SJSA1 (cell line): Measurements from ENCODE around the gene PAFAH1B1. TPM values are rescaled to one million over a fixed set of nuclear protein-coding genes. Genes with fewer than 3 reads are reported as not detected.
"Not testable (repeated sequence)": the region's sequence is repeated elsewhere in the genome, so short reads cannot be mapped to it uniquely, and the experiment has no call there.

Experiments used
- DNase-seq, 2 experiments: peaks; one replicate each; pipeline ENCODE4 v3.0.0-alpha.2; 2015 to 2020; ENCODE audit warnings: low spot score in 2 of 2, low read depth in 1 of 2
- H3K27ac ChIP-seq: fragments of 250-450 bp; sonication (Bioruptor Pico); 2 replicates; pipeline ENCODE4 v1.5.1; 2020; ENCODE audit warnings: mild to moderate bottlenecking, moderate library complexity
- H3K27me3 ChIP-seq: fragments of 250-450 bp; sonication (Bioruptor Pico); replicated peaks from 2 replicates; pipeline ENCODE4 v1.5.1; 2020; ENCODE audit warnings: mild to moderate bottlenecking, moderate library complexity
- H3K36me3 ChIP-seq: fragments of 250-450 bp; sonication (Bioruptor Pico); 2 replicates; pipeline ENCODE4 v1.5.1; 2020; ENCODE audit warnings: mild to moderate bottlenecking
- H3K4me1 ChIP-seq: fragments of 250-450 bp; sonication (Bioruptor Pico); replicated peaks from 2 replicates; pipeline ENCODE4 v1.6.1; 2021; ENCODE audit warnings: mild to moderate bottlenecking
- H3K4me3 ChIP-seq: fragments of 250-450 bp; sonication (Bioruptor Pico); 2 replicates; pipeline ENCODE4 v1.5.1; 2020; ENCODE audit warnings: mild to moderate bottlenecking
- H3K9me3 ChIP-seq: fragments of 250-450 bp; sonication (Bioruptor Pico); replicated peaks from 2 replicates; pipeline ENCODE4 v1.5.1; 2020; ENCODE audit warnings: mild to moderate bottlenecking
- total RNA-seq: library from RNA; depleted of rRNA; stranded (reverse); fragments of >200 nt; shearing (Covaris generic); gene quantifications from 2 replicates; pipeline ENCODE4 v1.2.3, GENCODE V29; 2014; rRNA removed

The PAFAH1B1 gene
- total RNA-seq, result 56.1 and 87.2 TPM in 2 replicates

- H3K36me3 ChIP-seq, result peaks cover 11% of the 10 kb centered on the region
- peak within 1 kb of the TSS; percentile 87 for H3K4me3 ChIP-seq
- peak within 1 kb of the TSS; percentile 97 for H3K27ac ChIP-seq
- DNase-seq, result peak; percentile 93 to 95
- peaks cover 19% of the 10 kb centered on the region for H3K4me1 ChIP-seq
- no peaks in the 10 kb centered on the region for H3K27me3 ChIP-seq
- H3K9me3 ChIP-seq, result no peaks in the 10 kb centered on the region
Observed at GRCh38 chr17:2592971-2593820, at the start of gene PAFAH1B1. Gene PAFAH1B1, plus strand, starts transcription at chr17:2593654. Its CDS starts 44,635 bp downstream, at chr17:2638289.

- Histone ChIP-seq H3K4me1 (no peaks in the 10 kb centered on the region), H3K4me3 (no peak overlapping the region), H3K36me3 (no peaks in the 10 kb centered on the region), H3K27ac (no peak overlapping the region), H3K27me3 (no peaks in the 10 kb centered on the region), H3K9me3 (no peaks in the 10 kb centered on the region)
- DNase-seq, result no peak
Observed at GRCh38 chr17:2545393-2545792, 48.1 kb upstream of the PAFAH1B1 start.

- H3K4me3 ChIP-seq, result no peak overlapping the region
- no peak overlapping the region for H3K27ac ChIP-seq
- H3K9me3 ChIP-seq, result no peaks in the 10 kb centered on the region
- no peaks in the 10 kb centered on the region for H3K27me3 ChIP-seq
- H3K4me1 ChIP-seq, result no peaks in the 10 kb centered on the region
- no peak for DNase-seq
- H3K36me3 ChIP-seq, result no peaks in the 10 kb centered on the region
Observed at GRCh38 chr17:2547176-2547575, 46.3 kb upstream of the PAFAH1B1 start.

- not testable (repeated sequence) for DNase-seq, H3K27me3 ChIP-seq, H3K27ac ChIP-seq, H3K4me1 ChIP-seq, H3K4me3 ChIP-seq, H3K36me3 ChIP-seq, H3K9me3 ChIP-seq
Observed at GRCh38 chr17:2548026-2548425, 45.4 kb upstream of the PAFAH1B1 start.

GRCh38 chr17:2549392-2550211 is 43.9 kb upstream of the PAFAH1B1 start:
- H3K27me3 ChIP-seq, result no peaks in the 10 kb centered on the region
- H3K36me3 ChIP-seq, result no peaks in the 10 kb centered on the region
- no peaks in the 10 kb centered on the region for H3K4me1 ChIP-seq
- no peak overlapping the region for H3K4me3 ChIP-seq
- no peak overlapping the region for H3K27ac ChIP-seq
- peak in 1 of 2 experiments; percentile 2 for DNase-seq
- no peaks in the 10 kb centered on the region for H3K9me3 ChIP-seq

GRCh38 chr17:2551493-2551892 is 42.0 kb upstream of the PAFAH1B1 start:
- Histone ChIP-seq H3K36me3 (no peaks in the 10 kb centered on the region), H3K4me3 (no peak overlapping the region), H3K27me3 (no peaks in the 10 kb centered on the region), H3K9me3 (no peaks in the 10 kb centered on the region), H3K4me1 (no peaks in the 10 kb centered on the region), H3K27ac (no peak overlapping the region)
- DNase-seq, result no peak

GRCh38 chr17:2551928-2552327 is 41.5 kb upstream of the PAFAH1B1 start:
- no peaks in the 10 kb centered on the region for H3K27me3 ChIP-seq
- H3K4me3 ChIP-seq, result no peak overlapping the region
- no peak for DNase-seq
- H3K9me3 ChIP-seq, result no peaks in the 10 kb centered on the region
- H3K36me3 ChIP-seq, result no peaks in the 10 kb centered on the region
- no peak overlapping the region for H3K27ac ChIP-seq
- H3K4me1 ChIP-seq, result no peaks in the 10 kb centered on the region

- Histone ChIP-seq H3K9me3 (no peaks in the 10 kb centered on the region), H3K4me3 (no peak overlapping the region)
Observed at GRCh38 chr17:2560658-2561057, 32.8 kb upstream of the PAFAH1B1 start.

GRCh38 chr17:2562162-2562858 is 31.1 kb upstream of the PAFAH1B1 start:
- no peaks in the 10 kb centered on the region for H3K27me3 ChIP-seq
- no peaks in the 10 kb centered on the region for H3K36me3 ChIP-seq
- H3K4me3 ChIP-seq, result no peak overlapping the region
- DNase-seq, result no peak
- no peaks in the 10 kb centered on the region for H3K9me3 ChIP-seq
- H3K27ac ChIP-seq, result no peak overlapping the region
- H3K4me1 ChIP-seq, result peaks cover 8% of the 10 kb centered on the region

More at GRCh38 chr17:2560658-2561057, 32.8 kb upstream of the PAFAH1B1 start:
- H3K36me3 ChIP-seq, result no peaks in the 10 kb centered on the region
- H3K27ac ChIP-seq, result no peak overlapping the region
- peak in 1 of 2 experiments; percentile 28 for DNase-seq
- no peaks in the 10 kb centered on the region for H3K27me3 ChIP-seq
- H3K4me1 ChIP-seq, result peaks cover 8% of the 10 kb centered on the region

- H3K4me3 ChIP-seq, result no peak overlapping the region
- H3K4me1 ChIP-seq, result peaks cover 8% of the 10 kb centered on the region
- no peaks in the 10 kb centered on the region for H3K27me3 ChIP-seq
- no peaks in the 10 kb centered on the region for H3K36me3 ChIP-seq
- no peak for DNase-seq
- H3K9me3 ChIP-seq, result no peaks in the 10 kb centered on the region
- H3K27ac ChIP-seq, result no peak overlapping the region
Observed at GRCh38 chr17:2563061-2563460, 30.4 kb upstream of the PAFAH1B1 start.

- no peaks in the 10 kb centered on the region for H3K27me3 ChIP-seq
- H3K4me3 ChIP-seq, result no peak overlapping the region
- H3K36me3 ChIP-seq, result no peaks in the 10 kb centered on the region
- H3K4me1 ChIP-seq, result peaks cover 8% of the 10 kb centered on the region
- no peak for DNase-seq
- H3K9me3 ChIP-seq, result no peaks in the 10 kb centered on the region
- H3K27ac ChIP-seq, result no peak overlapping the region
Observed at GRCh38 chr17:2563543-2563942, 29.9 kb upstream of the PAFAH1B1 start.

- Histone ChIP-seq H3K27me3 (0 out of 2 replicates have a peak, but pooled peaks cover 8% of the 10 kb centered on the region), H3K27ac (no peak overlapping the region)
- DNase-seq, result no peak
Observed at GRCh38 chr17:2564877-2565276, 28.6 kb upstream of the PAFAH1B1 start.

GRCh38 chr17:2566056-2566455 is 27.4 kb upstream of the PAFAH1B1 start:
- no peak overlapping the region for H3K4me3 ChIP-seq
- H3K27me3 ChIP-seq, result 0 out of 2 replicates have a peak, but pooled peaks cover 8% of the 10 kb centered on the region
- H3K9me3 ChIP-seq, result no peaks in the 10 kb centered on the region
- no peak for DNase-seq
- no peak overlapping the region for H3K27ac ChIP-seq
- H3K4me1 ChIP-seq, result peaks cover 5% of the 10 kb centered on the region
- H3K36me3 ChIP-seq, result no peaks in the 10 kb centered on the region

More at GRCh38 chr17:2564877-2565276, 28.6 kb upstream of the PAFAH1B1 start:
- no peaks in the 10 kb centered on the region for H3K9me3 ChIP-seq
- H3K4me3 ChIP-seq, result no peak overlapping the region
- H3K4me1 ChIP-seq, result peaks cover 8% of the 10 kb centered on the region
- no peaks in the 10 kb centered on the region for H3K36me3 ChIP-seq
